ENCODE results near the gene SUMO1. TPM values are rescaled to one million over a fixed set of nuclear protein-coding genes. Genes with fewer than 3 reads are reported as not detected.
"Not testable (repeated sequence)": the region's sequence is repeated elsewhere in the genome, so short reads cannot be mapped to it uniquely, and the experiment has no call there.

The SUMO1 gene
- total RNA-seq (100 to 1,000 TPM; 118 TPM), polyA plus RNA-seq (148 TPM)

- Histone ChIP-seq H3K4me3 (ENCODE audit: low read length) (peak within 1 kb of the TSS; percentile 60), H3K4me1 (ENCODE audit: insufficient read depth, low read length) (peaks cover 15% of the 10 kb centered on the region), H3K27me3 (ENCODE audit: insufficient read depth, low read length, poor library complexity, severe bottlenecking) (no peaks in the 10 kb centered on the region), H3K27ac (ENCODE audit: low read depth, low read length) (peak within 1 kb of the TSS; percentile 60), H3K36me3 (ENCODE audit: insufficient read depth, low read length) (no peaks in the 10 kb centered on the region), H3K9me3 (ENCODE audit: low read length) (no peaks in the 10 kb centered on the region)
- POLR2A ChIA-PET: interaction anchor here (2.1 kb wide), 1 partner anchor 28 kb away, joined by 5 read pairs; no protein-coding TSS in a partner anchor
- peak; percentile 80 to 95 (median 86) for DNase-seq
- H3K27me3 Mint-ChIP-seq: peaks cover 0 to 3% of the 10 kb centered on the region in 2 donors
- H3K4me1 Mint-ChIP-seq: peaks cover 25 to 43% (median 36%) of the 10 kb centered on the region in 3 donors
- CTCF ChIA-PET: no interaction called here
- no peaks in the 10 kb centered on the region for H3K9me3 Mint-ChIP-seq
- peak within 1 kb of the TSS; percentile 93 to 100 (median 96) for H3K4me3 Mint-ChIP-seq
- H3K27ac Mint-ChIP-seq: peak within 1 kb of the TSS; percentile 90 to 99 (median 98)
- peaks cover 0 to 14% (median 0%) of the 10 kb centered on the region in 3 donors for H3K36me3 Mint-ChIP-seq
Measured at GRCh38 chr2:202238234-202239197, at the start of gene SUMO1. Gene SUMO1, minus strand, starts transcription at chr2:202238597. Its CDS starts 146 bp downstream, at chr2:202238451.

GRCh38 chr2:202286595-202286994 lies 48.2 kb upstream of the SUMO1 start:
- peaks cover 6 to 80% (median 25%) of the 10 kb centered on the region in 3 donors for H3K36me3 Mint-ChIP-seq
- Histone ChIP-seq H3K4me3 (ENCODE audit: low read length) (no peak overlapping the region), H3K4me1 (ENCODE audit: insufficient read depth, low read length) (no peaks in the 10 kb centered on the region), H3K27me3 (ENCODE audit: insufficient read depth, low read length, poor library complexity, severe bottlenecking) (no peaks in the 10 kb centered on the region), H3K27ac (ENCODE audit: low read depth, low read length) (no peak overlapping the region), H3K36me3 (ENCODE audit: insufficient read depth, low read length) (peaks cover 65% of the 10 kb centered on the region), H3K9me3 (ENCODE audit: low read length) (no peaks in the 10 kb centered on the region)
- no peaks in the 10 kb centered on the region for H3K27me3 Mint-ChIP-seq
- CTCF ChIA-PET: interaction anchor here (1.2 kb wide), 1 partner anchor 11 kb away, joined by 3 read pairs; no protein-coding TSS in a partner anchor
- POLR2A ChIA-PET: no interaction called here
- peaks cover 0 to 5% (median 0%) of the 10 kb centered on the region in 3 donors for H3K4me1 Mint-ChIP-seq
- H3K27ac Mint-ChIP-seq: peak overlapping the region in 3 of 8 donors; percentile 14 to 50 (median 50)
- H3K4me3 Mint-ChIP-seq: no peak overlapping the region
- no peak for DNase-seq
- no peaks in the 10 kb centered on the region for H3K9me3 Mint-ChIP-seq

GRCh38 chr2:202278944-202279343 lies 40.5 kb upstream of the SUMO1 start:
- H3K27me3 Mint-ChIP-seq: no peaks in the 10 kb centered on the region
- no peaks in the 10 kb centered on the region for H3K9me3 Mint-ChIP-seq
- Histone ChIP-seq H3K9me3 (ENCODE audit: low read length) (no peaks in the 10 kb centered on the region), H3K27ac (ENCODE audit: low read depth, low read length) (no peak overlapping the region), H3K27me3 (ENCODE audit: insufficient read depth, low read length, poor library complexity, severe bottlenecking) (no peaks in the 10 kb centered on the region), H3K4me1 (ENCODE audit: insufficient read depth, low read length) (peaks cover 3% of the 10 kb centered on the region), H3K4me3 (ENCODE audit: low read length) (no peak overlapping the region), H3K36me3 (ENCODE audit: insufficient read depth, low read length) (peaks cover 51% of the 10 kb centered on the region)
- peaks cover 15 to 28% (median 19%) of the 10 kb centered on the region in 3 donors for H3K4me1 Mint-ChIP-seq
- peaks cover 0 to 67% (median 19%) of the 10 kb centered on the region in 3 donors for H3K36me3 Mint-ChIP-seq
- no peak overlapping the region for H3K4me3 Mint-ChIP-seq
- CTCF ChIA-PET: no interaction called here
- POLR2A ChIA-PET: no interaction called here
- peak overlapping the region in 2 of 8 donors; percentile 6 to 44 for H3K27ac Mint-ChIP-seq
- no peak for DNase-seq

- Mint-ChIP-seq H3K4me3 (peak overlapping the region in 1 of 7 donors; percentile 9), H3K27ac (peak overlapping the region in 5 of 8 donors; percentile 52 to 70 (median 63)), H3K4me1 (peaks cover 17 to 35% (median 22%) of the 10 kb centered on the region in 3 donors), H3K36me3 (peaks cover 0 to 66% (median 17%) of the 10 kb centered on the region in 3 donors), H3K27me3 (no peaks in the 10 kb centered on the region), H3K9me3 (no peaks in the 10 kb centered on the region)
- Histone ChIP-seq H3K36me3 (ENCODE audit: insufficient read depth, low read length) (peaks cover 48% of the 10 kb centered on the region), H3K4me1 (ENCODE audit: insufficient read depth, low read length) (peaks cover 6% of the 10 kb centered on the region), H3K27ac (ENCODE audit: low read depth, low read length) (no peak overlapping the region), H3K4me3 (ENCODE audit: low read length) (no peak overlapping the region), H3K27me3 (ENCODE audit: insufficient read depth, low read length, poor library complexity, severe bottlenecking) (no peaks in the 10 kb centered on the region), H3K9me3 (ENCODE audit: low read length) (no peaks in the 10 kb centered on the region)
- DNase-seq: no peak
- CTCF ChIA-PET: no interaction called here
- POLR2A ChIA-PET: interaction anchor here (0.6 kb wide), 1 partner anchor 21 kb away, joined by 6 read pairs; no protein-coding TSS in a partner anchor
Measured at GRCh38 chr2:202278036-202278760, 39.8 kb upstream of the SUMO1 start.

GRCh38 chr2:202276078-202276720 lies 37.8 kb upstream of the SUMO1 start:
- DNase-seq, H3K9me3 Mint-ChIP-seq: not testable (repeated sequence)
- H3K4me1 Mint-ChIP-seq: peaks cover 36 to 53% (median 36%) of the 10 kb centered on the region in 3 donors

GRCh38 chr2:202270487-202270886 lies 32.1 kb upstream of the SUMO1 start:
- no peak overlapping the region for H3K4me3 ChIP-seq (ENCODE audit: low read length)
- POLR2A ChIA-PET: interaction anchor here (0.5 to 0.7 kb wide), 2 partner anchors 9 to 41 kb away, joined by 3 read pairs; no protein-coding TSS in a partner anchor
- no peak overlapping the region for H3K27ac ChIP-seq (ENCODE audit: low read depth, low read length)
- Mint-ChIP-seq H3K4me1 (peaks cover 47 to 64% (median 49%) of the 10 kb centered on the region in 3 donors), H3K9me3 (no peaks in the 10 kb centered on the region), H3K4me3 (peak overlapping the region; percentile 66 to 86 (median 77)), H3K27ac (peak overlapping the region; percentile 66 to 88 (median 78)), H3K27me3 (no peaks in the 10 kb centered on the region), H3K36me3 (peaks cover 0 to 14% (median 2%) of the 10 kb centered on the region in 3 donors)
- peaks cover 55% of the 10 kb centered on the region for H3K4me1 ChIP-seq (ENCODE audit: insufficient read depth, low read length)
- no peaks in the 10 kb centered on the region for H3K27me3 ChIP-seq (ENCODE audit: insufficient read depth, low read length, poor library complexity, severe bottlenecking)
- DNase-seq: no peak
- H3K9me3 ChIP-seq (ENCODE audit: low read length): no peaks in the 10 kb centered on the region
- H3K36me3 ChIP-seq (ENCODE audit: insufficient read depth, low read length): peaks cover 5% of the 10 kb centered on the region
- CTCF ChIA-PET: no interaction called here

More at GRCh38 chr2:202276078-202276720, 37.8 kb upstream of the SUMO1 start:
- peaks cover 0 to 52% (median 13%) of the 10 kb centered on the region in 3 donors for H3K36me3 Mint-ChIP-seq
- H3K27me3 Mint-ChIP-seq; H3K27ac ChIP-seq (ENCODE audit: low read depth, low read length); H3K4me3 Mint-ChIP-seq; H3K4me3 ChIP-seq (ENCODE audit: low read length); H3K27me3 ChIP-seq (ENCODE audit: insufficient read depth, low read length, poor library complexity, severe bottlenecking); H3K9me3 ChIP-seq (ENCODE audit: low read length); CTCF ChIA-PET: not testable (repeated sequence)
- Histone ChIP-seq H3K36me3 (ENCODE audit: insufficient read depth, low read length) (peaks cover 35% of the 10 kb centered on the region), H3K4me1 (ENCODE audit: insufficient read depth, low read length) (peaks cover 24% of the 10 kb centered on the region)
- peak overlapping the region in 3 of 8 donors; percentile 11 to 86 (median 72) for H3K27ac Mint-ChIP-seq
- POLR2A ChIA-PET: interaction anchor here (0.6 kb wide), 1 partner anchor 10 kb away, joined by 3 read pairs; no protein-coding TSS in a partner anchor

- peak in 3 of 5 donors; percentile 10 to 38 (median 35) for DNase-seq
- POLR2A ChIA-PET: interaction anchor here (0.6 to 0.7 kb wide), 2 partner anchors 489 to 1049 kb away, joined by 3 read pairs; partner anchors contain the start of gene ALS2
- no peaks in the 10 kb centered on the region for H3K36me3 ChIP-seq (ENCODE audit: insufficient read depth, low read length)
- CTCF ChIA-PET: no interaction called here
- Mint-ChIP-seq H3K4me3 (peak overlapping the region; percentile 66 to 86 (median 77)), H3K36me3 (peaks cover 0 to 10% (median 0%) of the 10 kb centered on the region in 3 donors), H3K27me3 (no peaks in the 10 kb centered on the region), H3K4me1 (peaks cover 45 to 59% (median 49%) of the 10 kb centered on the region in 3 donors), H3K27ac (peak overlapping the region; percentile 20 to 86 (median 75)), H3K9me3 (no peaks in the 10 kb centered on the region)
- H3K4me3 ChIP-seq (ENCODE audit: low read length): no peak overlapping the region
- no peaks in the 10 kb centered on the region for H3K27me3 ChIP-seq (ENCODE audit: insufficient read depth, low read length, poor library complexity, severe bottlenecking)
- no peak overlapping the region for H3K27ac ChIP-seq (ENCODE audit: low read depth, low read length)
- peaks cover 54% of the 10 kb centered on the region for H3K4me1 ChIP-seq (ENCODE audit: insufficient read depth, low read length)
- H3K9me3 ChIP-seq (ENCODE audit: low read length): no peaks in the 10 kb centered on the region
Measured at GRCh38 chr2:202269585-202269984, 31.2 kb upstream of the SUMO1 start.

All from CD8-positive, alpha-beta memory T cell (primary cell).